Tibial artery (tissue), 4 donors: ENCODE results near the gene RTP5.

Source experiments
- DNase-seq, 2 donors: peaks; one replicate each; pipeline ENCODE4 v3.0.0-alpha.2; 2019
- H3K27ac ChIP-seq, 2 donors: fragments of 200-600 bp; sonication (generic) in 1 of 2; 1 replicate in 1 of 2; 2 replicates in 1 of 2; pipeline ENCODE4 v1.5.1; 2018 to 2019; ENCODE audit warnings: mild to moderate bottlenecking in 1 of 2
- H3K27me3 ChIP-seq, 2 donors: fragments of 200-600 bp; sonication (generic) in 1 of 2; one replicate each; pipeline versions ENCODE4 v1.5.1 to v1.6.0; 2016 to 2019
- H3K36me3 ChIP-seq, 3 donors: fragments of 200-600 bp; sonication (generic) in 2 of 3; one replicate each; pipeline ENCODE4 v1.5.1; 2016 to 2019; ENCODE audit warnings: mild to moderate bottlenecking in 2 of 3
- H3K4me1 ChIP-seq, 4 donors: fragments of 200-600 bp; sonication (generic) in 2 of 4; 1 replicate in 3 of 4; 2 replicates in 1 of 4; pipeline ENCODE4 v1.5.1; 2016 to 2019
- H3K4me3 ChIP-seq, 2 donors: fragments of 200-600 bp; sonication (generic) in 1 of 2; 1 replicate in 1 of 2; 2 replicates in 1 of 2; pipeline ENCODE4 v1.5.1; 2018 to 2019; ENCODE audit warnings: mild to moderate bottlenecking in 2 of 2
- H3K9me3 ChIP-seq, 3 donors: fragments of 200-600 bp; sonication (generic) in 1 of 3; one replicate each; pipeline ENCODE4 v1.5.1; 2016 to 2019
- CTCF ChIP-seq, 2 experiments: fragments of 200-600 bp in 1 of 2; fragments of 450-650 bp in 1 of 2; IDR thresholded peaks; one replicate each; pipeline ENCODE4 v1.5.1; 2017 to 2019; ENCODE audit warnings: antibody characterized with exemption in 2 of 2, mild to moderate bottlenecking in 1 of 2, moderate library complexity in 1 of 2
- intact Hi-C: fragments of 100-400 bp; cut with DNase I; formaldehyde crosslinking; loops from one replicate; pipeline ENCODE4 v1.15.0; 2023; ENCODE audit warnings: low total_unique reads

Gene RTP5

GRCh38 chr2:241887806-241888522, 18.4 kb downstream of the RTP5 start:
- Histone ChIP-seq H3K36me3 (no peaks in the 10 kb centered on the region), H3K4me1 (peaks cover 0 to 3% (median 0%) of the 10 kb centered on the region in 4 donors), H3K27me3 (peaks cover 0 to 6% of the 10 kb centered on the region in 2 donors), H3K4me3 (no peak overlapping the region), H3K9me3 (no peaks in the 10 kb centered on the region), H3K27ac (no peak overlapping the region)
- intact Hi-C loops: no loop called here
- DNase-seq: no peak
- TF ChIP-seq CTCF (IDR thresholded peaks at IDR 0.05): no peak

- intact Hi-C loops: no loop called here
- Histone ChIP-seq H3K9me3 (no peaks in the 10 kb centered on the region), H3K4me1 (no peaks in the 10 kb centered on the region), H3K36me3 (no peaks in the 10 kb centered on the region), H3K27ac (no peak overlapping the region), H3K27me3 (peaks cover 0 to 6% of the 10 kb centered on the region in 2 donors), H3K4me3 (no peak overlapping the region)
- TF ChIP-seq CTCF (IDR thresholded peaks at IDR 0.05): no peak
- DNase-seq: no peak
Measured at GRCh38 chr2:241888641-241889040, 19.1 kb downstream of the RTP5 start.

- intact Hi-C loops: no loop called here
- no peak for TF ChIP-seq CTCF (IDR thresholded peaks at IDR 0.05)
- H3K4me1 ChIP-seq: peaks cover 0 to 5% (median 0%) of the 10 kb centered on the region in 4 donors
- no peak for DNase-seq
- no peaks in the 10 kb centered on the region for H3K9me3 ChIP-seq
- H3K36me3 ChIP-seq: no peaks in the 10 kb centered on the region
- no peak overlapping the region for H3K27ac ChIP-seq
- peaks cover 0 to 6% of the 10 kb centered on the region in 2 donors for H3K27me3 ChIP-seq
- no peak overlapping the region for H3K4me3 ChIP-seq
Measured at GRCh38 chr2:241890524-241891235, 21.2 kb downstream of the RTP5 start.

GRCh38 chr2:241891315-241891987, 21.9 kb downstream of the RTP5 start:
- H3K4me1 ChIP-seq: peaks cover 0 to 11% (median 0%) of the 10 kb centered on the region in 4 donors
- DNase-seq: no peak
- H3K27me3 ChIP-seq: peaks cover 0 to 6% of the 10 kb centered on the region in 2 donors
- H3K9me3 ChIP-seq: no peaks in the 10 kb centered on the region
- H3K4me3 ChIP-seq: no peak overlapping the region
- no peak overlapping the region for H3K27ac ChIP-seq
- no peaks in the 10 kb centered on the region for H3K36me3 ChIP-seq
- no peak for TF ChIP-seq CTCF (IDR thresholded peaks at IDR 0.05)
- intact Hi-C loops: no loop called here

- Histone ChIP-seq H3K27ac (no peak overlapping the region), H3K4me1 (peaks cover 0 to 11% (median 0%) of the 10 kb centered on the region in 4 donors), H3K4me3 (no peak overlapping the region), H3K36me3 (no peaks in the 10 kb centered on the region), H3K27me3 (peaks cover 0 to 3% of the 10 kb centered on the region in 2 donors), H3K9me3 (no peaks in the 10 kb centered on the region)
- no peak for DNase-seq
- intact Hi-C loops: no loop called here
- TF ChIP-seq CTCF (IDR thresholded peaks at IDR 0.05): no peak
Measured at GRCh38 chr2:241891988-241892298, 22.4 kb downstream of the RTP5 start.
